Mammary epithelial cell (primary cell): Measurements from ENCODE around the gene LTF.

Source experiments
- EZH2 ChIP-seq: IDR thresholded peaks from 2 replicates; pipeline ENCODE4 v1.6.1; 2012; ENCODE audit warnings: low read length, inconsistent platforms, borderline replicate concordance
- TF ChIP-seq, protein P1 (sequence below), 2 donors: IDR thresholded peaks in 1 of 2; conservative IDR thresholded peaks in 1 of 2; 2 replicates each; pipeline ENCODE4 v1.5.1; 2011 to 2012; ENCODE audit warnings: inconsistent platforms in 2 of 2, low read length in 2 of 2, mild to moderate bottlenecking in 2 of 2, control low read depth in 1 of 2, low read depth in 1 of 2; ENCODE audit not compliant: insufficient read depth in 1 of 2; ENCODE audit errors: extremely low read depth in 1 of 2

DNA sequence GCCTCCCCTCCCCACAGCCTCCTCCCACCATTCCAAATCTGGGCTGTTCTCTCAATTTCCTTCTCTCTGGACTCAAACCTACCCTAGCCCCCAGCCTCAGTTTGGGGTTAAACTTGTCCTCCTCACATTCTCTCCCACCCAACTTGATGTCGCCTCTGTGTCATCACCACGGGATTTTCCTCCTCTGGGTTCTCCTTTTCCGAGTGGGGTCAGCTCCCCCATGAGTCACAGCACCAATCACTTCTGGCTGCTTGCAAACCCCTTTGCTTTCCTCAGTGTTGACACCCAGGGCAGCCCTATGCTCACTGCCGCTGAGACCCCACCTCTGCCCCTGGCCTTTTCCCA lies 58.3 kb downstream of the LTF start:
- TF ChIP-seq, protein P1, sequence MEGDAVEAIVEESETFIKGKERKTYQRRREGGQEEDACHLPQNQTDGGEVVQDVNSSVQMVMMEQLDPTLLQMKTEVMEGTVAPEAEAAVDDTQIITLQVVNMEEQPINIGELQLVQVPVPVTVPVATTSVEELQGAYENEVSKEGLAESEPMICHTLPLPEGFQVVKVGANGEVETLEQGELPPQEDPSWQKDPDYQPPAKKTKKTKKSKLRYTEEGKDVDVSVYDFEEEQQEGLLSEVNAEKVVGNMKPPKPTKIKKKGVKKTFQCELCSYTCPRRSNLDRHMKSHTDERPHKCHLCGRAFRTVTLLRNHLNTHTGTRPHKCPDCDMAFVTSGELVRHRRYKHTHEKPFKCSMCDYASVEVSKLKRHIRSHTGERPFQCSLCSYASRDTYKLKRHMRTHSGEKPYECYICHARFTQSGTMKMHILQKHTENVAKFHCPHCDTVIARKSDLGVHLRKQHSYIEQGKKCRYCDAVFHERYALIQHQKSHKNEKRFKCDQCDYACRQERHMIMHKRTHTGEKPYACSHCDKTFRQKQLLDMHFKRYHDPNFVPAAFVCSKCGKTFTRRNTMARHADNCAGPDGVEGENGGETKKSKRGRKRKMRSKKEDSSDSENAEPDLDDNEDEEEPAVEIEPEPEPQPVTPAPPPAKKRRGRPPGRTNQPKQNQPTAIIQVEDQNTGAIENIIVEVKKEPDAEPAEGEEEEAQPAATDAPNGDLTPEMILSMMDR (conservative IDR thresholded peaks at IDR 0.05 in 1 of 2, IDR thresholded peaks at IDR 0.05 in 1 of 2; ENCODE audit: extremely low read depth in 1 of 2, insufficient read depth in 1 of 2, low read depth in 1 of 2, low read length in 2 of 2): no peak
- TF ChIP-seq EZH2: no peak
